SK-N-SH (cell line): ENCODE results near the gene ATP5F1E. TPM values are rescaled to one million over a fixed set of nuclear protein-coding genes. Genes with fewer than 3 reads are reported as not detected.

Experiments used
- CTCF ChIA-PET: fragments of 300-600, 350-600 bp; formaldehyde crosslinking; extraction: SDS; loops from one replicate; lab custom pipeline; 2021; lab: Yijun Ruan, JAX
- POLR2A ChIA-PET: fragments of 350-600 bp; sonication (Branson Sonifier 250); formaldehyde crosslinking; extraction: SDS; loops from one replicate; lab custom pipeline; 2020; ENCODE audit warnings: antibody characterized with exemption, inconsistent platforms; lab: Yijun Ruan, JAX
- DNase-seq: peaks from one replicate; pipeline ENCODE4 v3.0.0; 2012
- H2AFZ ChIP-seq: fragments of 200-600 bp; sonication (generic); 2 replicates; pipeline ENCODE4 v1.8.1; 2016; ENCODE audit warnings: antibody characterized with exemption, mild to moderate bottlenecking, low read depth
- H3F3A ChIP-seq: fragments of 200-600 bp; sonication (generic); replicated peaks from 2 replicates; pipeline ENCODE3; 2016; ENCODE audit warnings: antibody characterized with exemption, mild to moderate bottlenecking; ENCODE audit not compliant: insufficient read depth
- H3K27ac ChIP-seq, 2 experiments: fragments of 200-500 bp in 1 of 2; fragments of 200-600 bp in 1 of 2; sonication (Bioruptor generic) in 1 of 2; sonication (generic), shearing (Covaris generic) in 1 of 2; 2 replicates each; pipeline versions ENCODE4 v1.5.1 to v1.6.1; 2014 to 2016; ENCODE audit warnings: low read depth in 2 of 2, inconsistent platforms in 1 of 2, low read length in 1 of 2, mild to moderate bottlenecking in 1 of 2, mixed read lengths in 1 of 2
- H3K27me3 ChIP-seq: fragments of 200-600 bp; sonication (generic), shearing (Covaris generic); 2 replicates; pipeline ENCODE4 v1.6.1; 2016; ENCODE audit warnings: mixed run types; ENCODE audit not compliant: insufficient read depth
- H3K36me3 ChIP-seq, 2 experiments: fragments of 200-500 bp in 1 of 2; fragments of 200-600 bp in 1 of 2; sonication (Bioruptor generic) in 1 of 2; sonication (generic) in 1 of 2; replicated peaks in 1 of 2; 2 replicates each; pipeline versions ENCODE3 to v1.5.1; 2014 to 2016; ENCODE audit warnings: low read length in 1 of 2, mild to moderate bottlenecking in 1 of 2; ENCODE audit not compliant: insufficient read depth in 2 of 2, control insufficient read depth in 1 of 2
- H3K4me1 ChIP-seq, 2 experiments: fragments of 200-500 bp in 1 of 2; fragments of 200-600 bp in 1 of 2; sonication (Bioruptor generic) in 1 of 2; sonication (generic), shearing (Covaris generic) in 1 of 2; 2 replicates each; pipeline versions ENCODE4 v1.5.1 to v1.6.1; 2014 to 2016; ENCODE audit warnings: low read depth in 1 of 2, low read length in 1 of 2, mixed run types in 1 of 2; ENCODE audit not compliant: insufficient read depth in 2 of 2, control insufficient read depth in 1 of 2
- H3K4me2 ChIP-seq: fragments of 200-600 bp; sonication (generic), shearing (Covaris generic); 2 replicates; pipeline ENCODE4 v1.6.1; 2017; ENCODE audit warnings: mixed run types
- H3K4me3 ChIP-seq, 2 experiments: fragments of 200-500 bp in 1 of 2; fragments of 200-600 bp in 1 of 2; sonication (Bioruptor generic) in 1 of 2; sonication (generic), shearing (Covaris generic) in 1 of 2; 2 replicates each; pipeline versions ENCODE4 v1.5.1 to v1.8.1; 2014 to 2016; ENCODE audit warnings: low read depth in 2 of 2, inconsistent platforms in 1 of 2, low read length in 1 of 2, mild to moderate bottlenecking in 1 of 2, mixed read lengths in 1 of 2, moderate library complexity in 1 of 2
- H3K79me2 ChIP-seq: fragments of 200-600 bp; sonication (generic); 2 replicates; pipeline ENCODE4 v1.8.1; 2017; ENCODE audit warnings: mild to moderate bottlenecking; ENCODE audit not compliant: insufficient read depth
- H3K9ac ChIP-seq: fragments of 200-600 bp; sonication (generic); 2 replicates; pipeline ENCODE4 v1.6.1; 2017; ENCODE audit warnings: mixed run types
- H3K9me2 ChIP-seq: fragments of 200-600 bp; sonication (generic); 2 replicates; pipeline ENCODE4 v1.6.1; 2017; ENCODE audit warnings: mixed run types
- H3K9me3 ChIP-seq: fragments of 200-600 bp; sonication (generic); 2 replicates; pipeline ENCODE4 v1.6.1; 2017; ENCODE audit warnings: mixed run types, mild to moderate bottlenecking, moderate library complexity
- H4K20me1 ChIP-seq: fragments of 200-600 bp; sonication (generic); 2 replicates; pipeline ENCODE4 v1.6.1; 2017; ENCODE audit warnings: mild to moderate bottlenecking, mixed run types; ENCODE audit not compliant: insufficient read depth
- ELF1 ChIP-seq: IDR thresholded peaks from 2 replicates; pipeline ENCODE4 v1.4.0; 2012
- EZH2phosphoT487 ChIP-seq: fragments of 200-600 bp; sonication (generic); IDR thresholded peaks from 2 replicates; pipeline ENCODE4 v1.6.1; 2017; ENCODE audit warnings: low read depth, mixed run types, mild to moderate bottlenecking, antibody characterized with exemption, moderate library complexity, borderline replicate concordance
- FOSL2 ChIP-seq: IDR thresholded peaks from 2 replicates; pipeline ENCODE4 v1.4.0; 2012; ENCODE audit warnings: low read depth, mild to moderate bottlenecking, moderate library complexity, borderline replicate concordance
- FOXJ3 ChIP-seq: sonication (generic); formaldehyde crosslinking; IDR thresholded peaks from 2 replicates; pipeline ENCODE4 v1.5.1; 2020; ENCODE audit warnings: mild to moderate bottlenecking, missing genetic modification reagents
- GABPA ChIP-seq: IDR thresholded peaks from 2 replicates; pipeline ENCODE4 v1.4.0; 2012; ENCODE audit warnings: low read depth, mild to moderate bottlenecking
- MXI1 ChIP-seq: IDR thresholded peaks from 2 replicates; pipeline ENCODE4 v1.6.1; 2012; ENCODE audit warnings: mild to moderate bottlenecking, low read depth, low read length, improper control_type of control experiment
- NRF1 ChIP-seq: IDR thresholded peaks from 2 replicates; pipeline ENCODE4 v1.6.1; 2012; ENCODE audit warnings: low read depth, mild to moderate bottlenecking, low read length
- PBX3 ChIP-seq: IDR thresholded peaks from 2 replicates; pipeline ENCODE4; 2012
- POLR2AphosphoS5 ChIP-seq: IDR thresholded peaks from 2 replicates; pipeline ENCODE4 v1.6.1; 2012; ENCODE audit warnings: low read depth, low read length
- RCOR1 ChIP-seq: fragments of 150-350 bp; IDR thresholded peaks from 2 replicates; pipeline ENCODE4 v1.6.1; 2017; ENCODE audit warnings: antibody characterized with exemption, low read length
- REST ChIP-seq: IDR thresholded peaks from 2 replicates; pipeline ENCODE4 v1.6.1; 2012; ENCODE audit warnings: mild to moderate bottlenecking, low read depth, low read length, moderate library complexity
- RFX5 ChIP-seq: IDR thresholded peaks from 2 replicates; pipeline ENCODE4 v1.6.1; 2012; ENCODE audit warnings: mild to moderate bottlenecking, improper control_type of control experiment, low read length
- TCF12 ChIP-seq: IDR thresholded peaks from 2 replicates; pipeline ENCODE4 v1.4.0; 2012
- TEAD4 ChIP-seq: IDR thresholded peaks from 2 replicates; pipeline ENCODE4 v1.4.0; 2012; ENCODE audit warnings: mild to moderate bottlenecking, borderline replicate concordance; ENCODE audit not compliant: insufficient read depth
- USF2 ChIP-seq: fragments of 150-350 bp; IDR thresholded peaks from 2 replicates; pipeline ENCODE4 v1.6.1; 2017; ENCODE audit warnings: antibody characterized with exemption, low read length, low read depth, borderline replicate concordance
- YY1 ChIP-seq: IDR thresholded peaks from 2 replicates; pipeline ENCODE4 v1.4.0; 2012; ENCODE audit warnings: low read depth, mild to moderate bottlenecking
- ZBTB33 ChIP-seq: IDR thresholded peaks from 2 replicates; pipeline ENCODE4 v1.4.0; 2012; ENCODE audit warnings: low read depth, borderline replicate concordance
- WGBS: methylation state at CpG from one replicate; pipeline ENCODE4 v1.1.6; 2017; ENCODE audit warnings: low lambda C conversion rate; 5-methylcytosine and 5-hydroxymethylcytosine counted together
- polyA plus RNA-seq, 3 experiments: library from polyadenylated mRNA; depleted of rRNA; stranded (reverse); fragments of >200 nt; gene quantifications; 2 replicates each; pipeline ENCODE4 v1.2.3, GENCODE V29; 2012
- TF ChIP-seq, protein P1 (sequence below): fragments of 200-600 bp; sonication (generic); IDR thresholded peaks from 2 replicates; pipeline ENCODE4 v1.6.1; 2017; ENCODE audit warnings: antibody characterized with exemption, mild to moderate bottlenecking, moderate library complexity
- TF ChIP-seq, protein P2 (sequence below): IDR thresholded peaks from 2 replicates; pipeline ENCODE4 v1.4.0; 2012; ENCODE audit warnings: low read depth, borderline replicate concordance

ATP5F1E gene
- polyA plus RNA-seq, 1 of the 3 experiments (the other 2 are of a cell fraction): 60.8 TPM

DNA sequence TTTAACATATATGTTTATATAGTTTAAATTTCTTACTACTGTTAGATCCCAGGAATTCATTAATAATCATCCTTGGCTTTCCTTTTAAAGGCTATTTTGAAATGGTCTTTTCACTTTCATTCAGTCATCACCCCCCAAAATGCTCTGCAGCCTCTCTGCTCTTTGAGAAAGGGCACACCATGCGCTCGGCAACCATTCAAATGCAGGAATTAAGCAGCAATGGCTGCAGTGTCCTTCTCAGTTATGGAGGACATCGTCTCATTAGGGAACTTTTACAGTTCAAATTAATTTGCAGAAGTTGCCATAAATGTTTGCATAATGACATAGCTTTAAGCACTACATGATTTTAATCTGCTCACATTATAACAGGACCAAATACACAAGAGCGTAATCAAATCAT, 6.6 kb downstream of the ATP5F1E start:
- H3K9me3 ChIP-seq: no peaks in the 10 kb centered on the region
- peaks cover 54 to 74% of the 10 kb centered on the region in 2 experiments for H3K36me3 ChIP-seq
- no peak overlapping the region for H2AFZ ChIP-seq
- peaks cover 22 to 38% of the 10 kb centered on the region in 2 experiments; a peak in 3 of 4 replicates for H3K4me1 ChIP-seq
- DNase-seq: no peak
- peaks cover 23% of the 10 kb centered on the region for H3F3A ChIP-seq
- H3K27me3 ChIP-seq: no peaks in the 10 kb centered on the region
- no peak overlapping the region for H3K4me2 ChIP-seq
- H3K4me3 ChIP-seq: no peak overlapping the region
- H3K9ac ChIP-seq: no peak overlapping the region
- H4K20me1 ChIP-seq: peaks cover 39% of the 10 kb centered on the region
- H3K79me2 ChIP-seq: peaks cover 63% of the 10 kb centered on the region
- ChIA-PET POLR2A (no interaction called here), CTCF (no interaction called here)
- no peaks in the 10 kb centered on the region for H3K9me2 ChIP-seq
- TF ChIP-seq REST: no peak
- TF ChIP-seq MXI1: no peak
- TF ChIP-seq NRF1: no peak
- TF ChIP-seq GABPA: no peak
- TF ChIP-seq, protein P1, sequence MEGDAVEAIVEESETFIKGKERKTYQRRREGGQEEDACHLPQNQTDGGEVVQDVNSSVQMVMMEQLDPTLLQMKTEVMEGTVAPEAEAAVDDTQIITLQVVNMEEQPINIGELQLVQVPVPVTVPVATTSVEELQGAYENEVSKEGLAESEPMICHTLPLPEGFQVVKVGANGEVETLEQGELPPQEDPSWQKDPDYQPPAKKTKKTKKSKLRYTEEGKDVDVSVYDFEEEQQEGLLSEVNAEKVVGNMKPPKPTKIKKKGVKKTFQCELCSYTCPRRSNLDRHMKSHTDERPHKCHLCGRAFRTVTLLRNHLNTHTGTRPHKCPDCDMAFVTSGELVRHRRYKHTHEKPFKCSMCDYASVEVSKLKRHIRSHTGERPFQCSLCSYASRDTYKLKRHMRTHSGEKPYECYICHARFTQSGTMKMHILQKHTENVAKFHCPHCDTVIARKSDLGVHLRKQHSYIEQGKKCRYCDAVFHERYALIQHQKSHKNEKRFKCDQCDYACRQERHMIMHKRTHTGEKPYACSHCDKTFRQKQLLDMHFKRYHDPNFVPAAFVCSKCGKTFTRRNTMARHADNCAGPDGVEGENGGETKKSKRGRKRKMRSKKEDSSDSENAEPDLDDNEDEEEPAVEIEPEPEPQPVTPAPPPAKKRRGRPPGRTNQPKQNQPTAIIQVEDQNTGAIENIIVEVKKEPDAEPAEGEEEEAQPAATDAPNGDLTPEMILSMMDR: no peak
- TF ChIP-seq FOXJ3 (CRISPR knock-in tag): no peak
- no peak for TF ChIP-seq TEAD4
- no peak for TF ChIP-seq RFX5
- no peak for TF ChIP-seq EZH2phosphoT487
- no peak for TF ChIP-seq USF2
- TF ChIP-seq FOSL2: no peak
- TF ChIP-seq PBX3: no peak
- no peak for TF ChIP-seq YY1
- no peak for TF ChIP-seq ZBTB33
- TF ChIP-seq RCOR1: no peak
- TF ChIP-seq ELF1: no peak
- TF ChIP-seq TCF12: no peak
- TF ChIP-seq, protein P2, sequence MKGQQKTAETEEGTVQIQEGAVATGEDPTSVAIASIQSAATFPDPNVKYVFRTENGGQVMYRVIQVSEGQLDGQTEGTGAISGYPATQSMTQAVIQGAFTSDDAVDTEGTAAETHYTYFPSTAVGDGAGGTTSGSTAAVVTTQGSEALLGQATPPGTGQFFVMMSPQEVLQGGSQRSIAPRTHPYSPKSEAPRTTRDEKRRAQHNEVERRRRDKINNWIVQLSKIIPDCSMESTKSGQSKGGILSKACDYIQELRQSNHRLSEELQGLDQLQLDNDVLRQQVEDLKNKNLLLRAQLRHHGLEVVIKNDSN: no peak
- no peak for TF ChIP-seq POLR2AphosphoS5
- 86% methylated on average over 4 of the region's 4 CpGs for WGBS
- H3K27ac ChIP-seq: no peak overlapping the region; a peak in 1 of 4 replicates
